NCI-H128 (cell line): ENCODE results near the gene CDH4.
"Not testable (repeated sequence)": the region's sequence is repeated elsewhere in the genome, so short reads cannot be mapped to it uniquely, and the experiment has no call there.

Source experiments
- DNase-seq: peaks from one replicate; lab custom pipeline; 2025; ENCODE audit not compliant: unreplicated experiment; lab: John Stamatoyannopoulos, UW

Gene CDH4

DNA sequence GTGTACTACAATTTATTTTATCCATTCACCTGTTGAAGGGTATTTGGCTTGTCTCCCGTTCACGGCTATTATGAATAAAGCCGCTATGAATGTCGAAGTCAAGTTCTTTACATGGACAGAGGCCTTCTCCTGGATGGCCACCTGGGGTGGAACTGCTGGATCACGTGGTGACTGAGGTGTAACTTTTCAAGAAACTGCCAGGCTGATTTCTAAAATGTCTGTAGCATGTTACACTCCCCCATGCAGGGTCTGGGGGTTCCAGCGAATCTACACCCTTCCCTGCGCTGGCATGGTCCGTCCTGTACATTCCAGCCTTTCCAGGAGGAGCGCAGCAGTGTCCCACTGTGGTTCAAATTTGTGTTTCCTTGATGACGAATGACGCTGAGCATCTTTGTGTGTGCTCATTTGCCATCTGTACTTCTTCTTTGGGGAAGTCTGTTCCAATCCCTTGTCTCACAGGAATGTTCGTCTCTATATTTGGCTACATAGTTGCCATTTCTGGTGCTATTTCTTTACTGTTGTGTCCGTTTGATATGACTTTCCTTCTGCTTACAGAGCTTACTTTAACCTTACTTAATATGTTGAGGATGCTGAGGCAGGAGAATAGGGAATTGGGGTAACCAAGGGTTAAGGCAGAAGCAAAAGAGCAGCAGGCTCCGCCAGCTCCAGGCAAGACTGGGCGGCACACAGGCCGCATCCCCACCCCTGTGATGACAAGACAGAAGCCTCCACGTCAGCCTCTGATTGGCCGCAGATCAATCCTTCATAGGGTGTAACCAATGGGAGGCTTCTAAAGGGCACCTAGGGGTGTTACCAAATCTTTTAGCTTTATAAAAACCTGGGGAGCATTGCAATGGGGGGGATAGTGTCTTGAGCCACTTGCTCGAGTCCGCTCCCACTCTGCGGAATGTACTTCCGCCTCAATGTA, 707.0 kb downstream of the CDH4 start:
- no peak for DNase-seq

DNA sequence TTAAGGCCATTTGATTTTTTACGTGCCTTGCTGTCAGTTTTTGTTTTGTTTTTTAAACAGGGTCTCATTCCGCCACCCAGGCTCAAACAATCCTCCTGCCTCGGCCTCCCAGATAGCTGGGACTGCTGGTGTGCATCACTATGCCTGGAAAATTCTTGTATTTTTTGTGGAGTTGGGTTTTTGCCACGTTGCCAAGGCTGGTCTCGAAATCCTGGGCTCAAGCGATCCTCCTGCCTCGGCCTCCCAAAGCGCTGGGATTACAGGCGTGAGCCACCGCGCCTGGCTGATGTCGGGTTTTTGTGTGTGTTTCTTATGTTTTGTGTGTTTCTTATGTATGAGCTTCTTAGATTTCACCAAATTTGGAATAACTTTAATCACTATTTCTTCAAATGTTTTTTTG, 708.8 kb downstream of the CDH4 start:
- DNase-seq = no peak

DNA sequence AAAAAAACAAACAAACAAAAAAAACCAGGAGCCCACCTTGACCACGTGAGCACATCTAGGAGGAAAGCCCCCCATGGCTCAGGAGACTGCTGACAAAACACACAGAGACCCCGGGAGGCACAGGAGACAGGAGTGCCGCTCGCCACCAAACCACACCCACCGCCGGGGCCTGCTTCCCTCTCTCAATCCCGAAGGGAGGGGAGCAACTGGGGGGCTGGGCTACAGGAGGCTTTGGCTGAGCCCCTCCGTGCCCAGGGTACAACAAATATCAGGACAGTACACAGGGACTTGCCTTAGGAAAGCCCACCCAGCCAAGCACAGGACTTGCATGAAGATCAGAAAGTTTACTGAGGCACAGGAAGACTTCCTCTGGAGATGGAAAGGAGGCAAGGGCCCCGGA, 711.1 kb downstream of the CDH4 start:
- DNase-seq = no peak

DNA sequence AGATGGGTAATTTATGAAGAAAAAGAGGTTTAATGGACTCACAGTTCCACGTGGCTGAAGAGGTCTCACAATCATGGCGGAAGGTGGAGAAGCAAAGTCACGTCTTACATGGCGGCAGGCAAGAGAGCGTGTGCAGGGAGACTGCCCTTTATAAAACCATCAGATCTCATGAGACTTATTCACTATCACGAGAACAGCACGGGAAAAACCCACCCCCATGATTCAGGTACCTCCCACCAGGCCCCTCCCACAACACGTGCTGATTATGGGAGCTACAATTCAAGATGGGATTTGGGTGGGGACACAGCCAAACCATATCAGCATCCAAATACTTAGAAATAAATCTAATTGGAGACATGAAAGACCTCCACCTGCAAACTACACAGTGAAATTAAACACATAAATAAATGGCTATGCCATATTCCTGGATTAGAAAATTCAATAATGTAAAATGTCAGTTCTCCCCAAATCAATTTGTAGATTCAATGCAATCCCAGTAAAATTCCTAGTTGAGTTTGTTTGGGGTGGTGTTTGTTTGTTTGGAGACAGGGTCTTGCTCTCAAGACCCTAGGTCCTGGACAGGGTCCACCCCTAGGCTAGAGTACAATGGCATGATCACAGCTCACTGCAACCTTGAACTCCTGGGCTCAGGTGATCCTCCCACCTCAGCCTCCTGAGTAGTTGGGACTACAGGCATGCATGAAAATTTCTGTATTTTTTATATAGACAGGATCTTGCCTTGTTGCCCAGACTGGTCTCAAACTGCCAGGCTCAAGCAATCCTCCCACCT, 712.0 kb downstream of the CDH4 start:
- no peak for DNase-seq

DNA sequence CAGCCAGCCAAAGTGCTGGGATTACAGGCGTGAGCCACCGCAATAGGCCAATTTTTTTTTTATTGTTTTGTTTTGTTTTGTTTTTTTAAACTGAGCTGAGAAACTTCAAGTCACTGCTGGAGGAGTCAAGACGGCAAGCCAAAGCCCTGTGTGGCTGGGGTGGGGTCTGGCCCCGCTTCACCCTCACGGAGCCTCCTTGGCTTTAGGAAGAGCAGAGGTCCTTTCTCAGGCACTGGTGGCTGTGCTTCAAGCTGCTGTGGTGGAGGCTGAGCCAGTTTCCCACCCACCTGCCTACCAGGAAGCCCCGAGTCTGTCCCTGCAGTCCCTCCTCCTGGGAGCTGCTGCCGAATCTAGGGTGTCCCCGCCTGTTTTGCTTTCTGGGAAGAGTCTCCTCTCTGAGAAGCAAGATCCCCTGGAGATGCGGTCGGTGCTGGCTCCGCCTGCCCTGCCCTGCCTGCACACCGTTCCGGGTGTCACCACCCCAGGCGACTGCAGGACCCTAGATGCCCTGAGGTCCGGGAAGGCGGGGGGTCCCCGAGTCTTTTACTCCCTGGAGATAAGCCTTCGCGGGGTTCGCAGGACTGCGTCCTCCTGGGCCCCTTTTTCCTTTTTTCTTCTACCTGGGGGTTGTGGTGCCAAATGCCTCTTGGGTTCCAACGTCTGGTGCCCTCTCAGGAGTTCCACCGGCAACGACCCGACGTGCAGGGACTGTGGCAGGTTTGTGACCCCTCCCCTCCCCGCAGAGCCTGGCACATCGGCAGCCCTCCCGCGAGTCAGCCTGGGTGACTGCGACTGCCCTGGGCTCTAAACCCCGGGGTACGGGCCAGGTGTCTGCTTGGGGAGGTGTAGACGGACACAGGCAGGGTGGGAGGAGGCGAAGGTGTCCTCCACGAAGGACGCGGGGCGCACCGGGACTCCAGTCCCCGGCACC, 712.9 kb downstream of the CDH4 start:
- no peak for DNase-seq

DNA sequence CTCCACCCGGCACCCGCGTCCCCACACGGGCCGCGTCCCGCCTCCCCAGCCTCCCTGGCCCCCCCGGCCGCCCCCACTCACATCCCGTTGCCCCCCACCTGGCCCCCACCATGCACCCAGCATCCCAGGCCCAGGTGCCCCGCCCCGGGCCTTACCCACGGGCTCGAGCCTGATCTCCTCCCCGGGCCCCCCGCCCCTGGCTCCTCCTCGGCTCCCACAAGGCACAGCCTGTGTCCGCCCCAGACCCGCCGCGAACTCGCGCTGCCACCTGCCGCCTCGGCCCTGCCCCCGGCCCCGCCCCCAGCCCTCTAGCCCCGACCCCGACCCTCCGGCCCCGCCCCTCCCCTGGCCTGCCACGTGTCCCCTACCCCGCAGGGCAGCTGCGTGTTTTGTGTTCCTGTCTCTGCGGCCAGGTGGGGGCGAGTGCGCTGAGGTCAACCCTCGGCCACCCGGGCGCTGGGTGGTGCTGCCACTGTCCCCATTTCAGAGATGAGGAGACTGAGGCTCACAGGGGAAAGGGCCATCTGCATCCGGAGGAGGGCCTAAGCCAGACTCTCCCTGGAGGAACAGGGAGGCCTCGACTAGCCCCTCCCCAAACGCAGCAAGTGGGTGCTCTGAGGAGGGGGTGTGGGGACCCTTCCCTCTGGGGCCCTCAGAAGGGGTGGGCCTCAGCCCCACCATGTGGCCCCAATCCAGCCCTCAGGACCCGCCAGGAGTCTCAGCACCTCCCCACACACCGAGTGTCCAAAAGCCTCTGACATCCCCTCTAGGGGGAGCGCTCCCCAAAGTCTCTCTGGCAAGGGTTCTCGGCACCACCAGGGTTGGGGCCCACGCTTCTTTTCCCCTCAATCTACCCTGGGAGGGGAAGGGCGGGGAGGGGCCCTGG, 713.8 kb downstream of the CDH4 start:
- no peak for DNase-seq

DNA sequence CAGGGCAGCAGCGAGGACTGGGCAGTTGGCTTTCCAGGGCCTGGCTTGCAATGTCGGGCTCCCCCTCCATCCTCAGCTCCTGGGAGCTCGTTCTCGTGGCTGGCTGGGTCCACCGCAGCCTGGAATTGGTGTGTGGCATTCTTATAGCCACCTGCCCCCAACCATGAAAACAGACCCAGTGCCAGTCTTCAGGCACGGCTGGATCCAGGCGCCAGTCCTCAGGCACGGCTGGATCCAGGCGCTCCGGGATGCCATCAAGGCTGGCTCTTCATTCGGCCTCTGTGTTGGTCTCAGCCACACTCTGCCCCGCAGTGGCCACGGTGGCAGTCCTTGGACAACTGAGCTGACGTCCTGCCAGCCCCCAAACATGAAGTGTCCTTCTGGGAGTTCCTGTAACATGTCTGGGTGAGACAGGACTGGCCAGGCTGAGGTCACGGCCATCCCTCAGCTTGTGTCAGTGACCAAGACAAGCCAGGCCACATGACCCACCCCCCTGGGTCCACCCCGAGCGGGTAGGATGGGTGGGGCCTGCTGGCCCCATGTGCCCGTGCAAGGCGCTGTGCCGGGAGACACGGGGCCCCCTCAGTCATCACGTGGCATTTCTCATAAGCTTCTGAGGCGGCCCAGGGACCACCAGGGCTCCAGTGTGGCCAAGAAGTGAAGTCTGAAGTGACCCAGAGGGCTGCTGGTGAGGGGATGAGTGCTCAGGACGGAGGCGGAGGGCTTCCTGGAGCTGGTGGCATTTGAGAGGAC, 714.6 kb downstream of the CDH4 start:
- no peak for DNase-seq

DNA sequence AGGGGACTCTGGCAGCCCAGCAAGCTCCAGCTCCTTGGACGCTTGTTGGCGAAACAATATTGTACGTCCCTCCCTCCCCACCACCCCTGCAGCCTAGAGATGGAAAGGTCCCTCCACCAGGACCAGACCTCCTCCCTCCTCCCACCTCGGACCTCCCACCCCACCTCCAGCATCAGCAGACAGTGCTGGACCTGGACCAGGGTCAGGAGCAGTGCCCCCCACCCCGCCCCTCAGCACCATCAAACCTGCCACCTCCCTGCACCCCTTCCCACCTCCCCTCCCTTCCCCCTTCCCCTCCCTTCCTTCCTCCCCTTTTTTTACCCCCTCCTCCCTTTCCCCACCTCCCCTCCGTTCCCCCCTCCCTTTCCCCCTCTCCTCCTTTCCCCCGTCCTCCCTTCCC, 715.2 kb downstream of the CDH4 start:
- no peak for DNase-seq

DNA sequence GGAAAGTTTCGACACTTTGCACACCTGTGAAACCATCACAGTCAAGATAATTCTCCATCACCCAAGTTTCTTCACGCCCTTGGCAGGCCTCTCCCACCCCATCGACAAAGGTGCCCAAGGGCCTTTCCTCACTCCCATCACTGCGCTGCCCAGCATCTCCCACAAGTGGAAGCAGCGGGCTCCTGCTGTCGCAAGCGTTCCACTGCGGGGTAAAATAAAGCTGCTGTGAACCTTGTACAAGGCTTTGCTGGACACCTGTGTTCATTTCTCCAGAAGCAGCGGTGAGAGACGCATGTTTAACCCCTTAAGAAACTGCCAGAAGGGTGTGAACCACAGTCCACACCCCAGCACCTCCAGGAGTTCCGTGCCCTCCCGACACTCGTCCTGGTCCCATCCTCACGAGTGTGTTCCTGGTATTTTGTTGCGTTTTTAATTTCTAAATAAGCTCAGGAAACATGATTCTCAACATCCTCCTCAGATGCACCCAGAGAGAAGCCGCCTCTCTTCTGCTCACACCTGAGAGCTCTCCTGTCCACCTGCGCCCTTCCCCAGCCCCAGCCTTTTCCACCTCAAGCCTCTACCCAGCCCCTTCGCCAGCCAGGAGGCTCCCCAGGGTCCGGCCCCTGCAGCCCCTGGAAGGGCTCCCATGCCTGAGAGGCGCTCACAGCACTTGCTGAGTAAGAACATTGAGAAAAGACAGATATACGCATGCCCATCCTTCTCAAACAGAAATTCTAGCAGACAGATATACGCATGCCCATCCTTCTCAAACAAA, 716.2 kb downstream of the CDH4 start:
- DNase-seq = no peak

DNA sequence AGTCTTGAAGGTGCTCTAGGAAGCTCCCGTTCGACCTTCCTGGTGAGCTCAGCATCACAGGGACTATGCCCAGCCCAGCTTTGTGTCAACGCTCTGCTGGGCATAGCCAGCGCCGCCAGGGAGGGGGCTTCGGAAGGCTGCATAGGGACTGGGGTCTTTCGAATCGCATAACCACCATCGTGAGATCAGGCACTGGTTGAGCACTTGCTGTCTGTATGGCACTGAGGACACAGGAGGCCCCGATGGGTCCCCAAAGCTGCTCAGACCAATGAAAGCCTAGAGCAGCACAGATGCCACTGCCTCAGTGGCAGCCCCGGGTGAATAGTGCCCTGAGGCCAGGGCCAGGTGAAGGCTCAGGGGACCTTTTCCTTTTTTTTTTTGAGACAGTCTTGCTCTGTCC, 716.9 kb downstream of the CDH4 start:
- DNase-seq = no peak

DNA sequence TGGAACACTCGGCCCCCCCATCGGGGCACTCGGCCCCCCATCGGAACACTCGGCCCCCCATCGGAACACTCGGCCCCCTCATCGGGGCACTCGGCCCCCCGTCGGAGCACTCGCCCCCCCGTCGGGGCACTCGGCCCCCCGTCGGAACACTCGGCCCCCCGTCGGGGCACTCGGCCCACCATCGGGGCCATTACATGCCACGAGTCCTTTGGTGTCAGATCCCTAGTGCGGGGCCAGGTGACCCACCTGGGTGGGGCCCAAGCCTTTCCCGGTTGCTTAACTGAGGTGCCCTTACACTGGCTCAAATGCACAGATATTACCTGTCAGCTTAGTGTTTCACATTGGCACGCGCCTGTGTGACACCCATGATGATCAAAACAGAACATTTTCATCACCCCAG, 717.7 kb downstream of the CDH4 start:
- DNase-seq = no peak

DNA sequence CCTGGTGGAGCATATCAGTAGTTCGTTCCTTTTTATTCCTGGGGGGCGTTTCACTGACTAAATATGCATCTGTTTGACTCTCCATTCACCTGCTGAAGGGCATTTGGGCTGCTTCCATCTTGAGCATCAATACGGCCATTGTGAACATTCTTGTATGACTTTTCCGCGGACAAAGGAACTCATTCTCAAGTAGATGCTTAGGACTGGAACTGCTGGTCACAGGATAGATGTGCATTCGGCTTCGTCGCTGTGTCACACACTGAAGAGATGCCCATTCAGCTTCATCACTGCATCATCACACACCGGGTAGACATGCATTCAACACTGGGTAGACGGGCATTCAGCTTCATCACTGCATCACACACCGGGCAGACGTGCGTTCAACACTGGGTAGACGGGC, 718.3 kb downstream of the CDH4 start:
- no peak for DNase-seq

DNA sequence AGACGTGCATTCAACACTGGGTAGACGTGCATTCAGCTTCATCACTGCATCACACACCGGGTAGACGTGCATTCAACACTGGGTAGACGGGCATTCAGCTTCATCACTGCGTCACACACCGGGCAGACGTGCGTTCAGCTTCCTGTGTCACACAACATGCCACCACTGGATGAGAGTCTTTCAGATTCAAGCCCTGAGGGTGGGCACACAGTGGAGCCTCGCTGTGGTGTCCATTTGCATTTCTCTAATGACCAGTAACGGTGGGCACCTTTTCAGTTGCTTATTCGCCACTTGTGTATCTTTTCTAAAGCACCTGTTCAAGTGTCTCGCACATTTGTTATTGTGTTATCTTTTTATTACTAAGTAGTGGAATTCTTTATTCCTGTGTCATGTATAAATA, 719.5 kb downstream of the CDH4 start:
- DNase-seq = not testable (repeated sequence)

DNA sequence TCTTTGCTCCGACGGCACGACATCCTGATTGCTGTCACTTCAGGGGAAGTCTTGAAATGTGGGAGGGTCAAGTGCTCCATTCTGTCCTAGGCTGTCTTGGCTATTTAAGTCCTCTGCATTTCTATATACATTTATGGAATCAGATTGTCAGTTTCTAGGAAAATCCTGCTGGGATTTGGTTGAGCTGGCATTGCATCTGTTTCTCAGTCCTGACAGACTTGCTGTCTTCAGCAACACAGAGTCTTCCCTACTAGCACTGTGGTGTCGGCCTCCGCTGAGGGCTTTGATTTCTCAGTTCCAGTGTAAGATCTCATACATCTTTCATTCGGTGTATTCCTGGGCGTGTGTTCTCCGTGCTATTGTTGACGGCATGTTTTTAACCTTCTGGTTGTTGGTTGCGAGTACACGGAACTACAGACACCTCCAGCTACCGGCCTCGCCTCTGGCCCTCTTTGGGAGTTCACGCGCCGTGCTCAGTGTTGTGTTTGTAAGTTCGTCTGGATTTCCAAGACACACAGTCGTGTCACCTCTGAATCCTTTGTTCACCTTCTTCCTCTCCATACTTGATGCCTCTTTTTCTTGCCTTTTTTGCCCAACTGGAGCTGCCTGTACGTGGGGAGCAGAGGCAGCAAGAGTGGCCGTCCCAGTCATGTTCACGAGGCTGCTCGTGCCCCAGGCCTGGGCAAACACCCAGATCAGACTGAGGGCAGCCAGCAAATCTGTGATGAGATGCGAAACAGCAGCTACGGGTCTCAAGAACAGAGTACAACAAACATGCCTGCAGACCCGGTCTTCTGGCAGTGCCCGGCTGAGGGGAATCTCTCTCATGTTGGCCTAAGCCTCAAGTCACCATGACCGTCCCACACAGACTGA, 720.8 kb downstream of the CDH4 start:
- no peak for DNase-seq

DNA sequence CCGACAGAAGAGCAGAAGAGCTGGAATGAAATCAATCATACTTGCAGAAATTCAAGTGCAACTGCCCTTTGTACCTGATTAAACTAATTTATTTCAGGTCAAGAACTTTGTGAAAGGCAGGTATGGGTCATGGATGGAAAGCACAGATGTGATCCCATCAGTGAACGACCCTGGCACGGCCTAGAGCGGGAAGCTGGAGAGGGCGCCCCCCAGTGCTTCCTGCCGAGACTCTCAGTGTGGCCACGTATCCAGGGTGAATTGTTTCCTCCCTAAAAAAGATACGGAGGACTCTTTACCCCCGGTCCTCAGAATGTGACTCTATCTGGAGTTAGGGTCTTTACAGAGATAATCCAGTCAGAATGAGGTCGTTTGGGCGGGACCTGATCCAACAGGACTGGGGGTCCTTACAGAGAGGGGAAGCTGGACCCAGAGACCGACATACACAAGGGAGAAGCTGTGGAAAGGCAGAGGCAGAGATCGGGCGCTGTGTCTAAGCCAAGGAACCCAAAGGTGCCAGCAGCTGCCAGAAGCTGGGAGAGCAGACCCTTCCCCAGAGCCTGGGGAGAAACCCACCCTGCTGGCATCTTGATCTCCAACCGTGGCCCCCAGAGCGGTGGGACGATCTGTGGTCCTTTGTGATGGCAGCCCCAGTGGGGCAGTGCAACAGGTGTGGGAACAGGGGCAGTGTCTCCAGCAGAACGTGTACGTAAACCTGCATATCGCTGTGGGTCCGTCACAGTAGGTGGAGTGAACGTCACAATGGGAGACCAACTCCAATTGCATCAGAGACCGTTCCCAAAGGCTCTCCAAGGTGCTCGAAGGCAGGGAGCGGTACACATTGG, 721.7 kb downstream of the CDH4 start:
- DNase-seq = no peak

DNA sequence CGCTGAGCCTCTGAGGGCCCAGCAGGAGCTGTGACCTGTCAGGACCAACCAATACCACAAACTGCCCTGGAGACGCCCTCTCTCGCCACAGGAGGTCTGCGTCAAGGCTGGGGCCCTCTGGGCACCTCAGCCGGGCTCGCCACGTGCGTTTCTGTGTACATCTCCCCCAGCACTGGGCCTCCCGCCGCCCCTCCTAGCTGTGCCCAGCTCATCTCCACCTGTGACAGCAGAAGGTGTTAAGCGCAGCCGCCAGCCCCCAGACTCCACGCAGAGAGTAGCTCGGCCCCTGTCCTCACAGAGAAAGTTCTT, 722.2 kb downstream of the CDH4 start:
- no peak for DNase-seq
